IMR-90 (cell line): ENCODE measurements around the gene EMC9. TPM values are rescaled to one million over a fixed set of nuclear protein-coding genes. Genes with fewer than 3 reads are reported as not detected.

ENCODE experiments used
- ATAC-seq: fragments of 200-7000 bp; cut with Tn5 transposase; 2 replicates; pipeline ENCODE4 v1.9.1; 2020; ENCODE audit warnings: low read depth, mild to moderate bottlenecking, moderate library complexity
- BruUV-seq: library from RNA; stranded (reverse); fragments of 400-500 nt; replicated peaks from 2 replicates; lab custom pipeline; 2021; lab: Mats Ljungman, UMichigan
- CTCF ChIA-PET: fragments of 300-600 bp; formaldehyde crosslinking; extraction: SDS; loops from one replicate; lab custom pipeline; 2021; ENCODE audit warnings: antibody characterized with exemption; lab: Yijun Ruan, JAX
- POLR2A ChIA-PET: fragments of 300-600 bp; sonication (Branson Sonifier 250); formaldehyde crosslinking; loops from one replicate; lab custom pipeline; 2022; ENCODE audit warnings: antibody characterized with exemption; ENCODE audit not compliant: unreplicated experiment; lab: Charles Lee
- DNase-seq: peaks from one replicate; pipeline ENCODE4 v3.0.0; 2013
- H2AFZ ChIP-seq: replicated peaks from 2 replicates; pipeline ENCODE3; 2013; ENCODE audit warnings: low read length, mild to moderate bottlenecking; ENCODE audit not compliant: poor library complexity
- H2AK5ac ChIP-seq: 2 replicates; pipeline ENCODE4 v1.6.1; 2013; ENCODE audit warnings: low read depth, low read length, inconsistent platforms
- H2AK9ac ChIP-seq: replicated peaks from 2 replicates; pipeline ENCODE3; 2013; ENCODE audit warnings: mild to moderate bottlenecking, low read depth, low read length, moderate library complexity; ENCODE audit not compliant: poor library complexity
- H2BK120ac ChIP-seq: 2 replicates; pipeline ENCODE4 v1.6.1; 2013; ENCODE audit warnings: low read depth, low read length, inconsistent platforms
- H2BK15ac ChIP-seq: 3 replicates; pipeline ENCODE4 v1.6.1; 2013; ENCODE audit warnings: low read depth, low read length, inconsistent platforms
- H2BK20ac ChIP-seq: 2 replicates; pipeline ENCODE4 v1.6.1; 2013; ENCODE audit warnings: low read depth, mild to moderate bottlenecking, inconsistent platforms, low read length, moderate library complexity
- H2BK5ac ChIP-seq: 2 replicates; pipeline ENCODE4 v1.6.1; 2013; ENCODE audit warnings: mild to moderate bottlenecking, low read depth, low read length, inconsistent platforms; ENCODE audit not compliant: poor library complexity, severe bottlenecking
- H3K14ac ChIP-seq: replicated peaks from 2 replicates; pipeline ENCODE4 v1.6.1; 2013; ENCODE audit warnings: low read depth, low read length, inconsistent platforms
- H3K18ac ChIP-seq: 2 replicates; pipeline ENCODE4 v1.6.1; 2013; ENCODE audit warnings: low read depth, low read length, control low read depth
- H3K23ac ChIP-seq: 2 replicates; pipeline ENCODE4 v1.6.1; 2013; ENCODE audit warnings: low read depth, low read length, inconsistent platforms
- H3K27ac ChIP-seq: 2 replicates; pipeline ENCODE4 v1.5.1; 2013; ENCODE audit warnings: mild to moderate bottlenecking, control low read depth, low read length; ENCODE audit not compliant: insufficient read depth
- H3K27me3 ChIP-seq: 2 replicates; pipeline ENCODE4 v1.6.1; 2013; ENCODE audit warnings: low read length; ENCODE audit not compliant: control insufficient read depth, insufficient read depth
- H3K36me3 ChIP-seq: 2 replicates; pipeline ENCODE4 v1.6.1; 2013; ENCODE audit warnings: low read length, mixed read lengths; ENCODE audit not compliant: control insufficient read depth, insufficient read depth
- H3K4ac ChIP-seq: 2 replicates; pipeline ENCODE4 v1.6.1; 2013; ENCODE audit warnings: low read depth, low read length, inconsistent platforms
- H3K4me1 ChIP-seq: 2 replicates; pipeline ENCODE4 v1.6.1; 2013; ENCODE audit warnings: low read length, mixed read lengths; ENCODE audit not compliant: control insufficient read depth, insufficient read depth
- H3K4me2 ChIP-seq: 2 replicates; pipeline ENCODE4 v1.6.1; 2013; ENCODE audit warnings: low read depth, mild to moderate bottlenecking, control low read depth, low read length, moderate library complexity
- H3K4me3 ChIP-seq: 2 replicates; pipeline ENCODE4 v1.5.1; 2013; ENCODE audit warnings: low read depth, mild to moderate bottlenecking, control low read depth, low read length, moderate library complexity; ENCODE audit not compliant: insufficient read depth
- H3K56ac ChIP-seq: 2 replicates; pipeline ENCODE4 v1.6.1; 2013; ENCODE audit warnings: low read length, inconsistent platforms; ENCODE audit not compliant: insufficient read depth; ENCODE audit errors: extremely low read depth
- H3K79me1 ChIP-seq, 2 experiments: 2 replicates each; pipeline ENCODE4 v1.6.1; 2013; ENCODE audit warnings: low read length in 2 of 2, inconsistent platforms in 1 of 2, low read depth in 1 of 2
- H3K9ac ChIP-seq: 2 replicates; pipeline ENCODE4 v1.6.1; 2013; ENCODE audit warnings: low read depth, low read length, control low read depth
- H3K9me1 ChIP-seq: 2 replicates; pipeline ENCODE4 v1.6.1; 2013; ENCODE audit warnings: low read length, inconsistent platforms; ENCODE audit not compliant: insufficient read depth
- H3K9me3 ChIP-seq: 2 replicates; pipeline ENCODE4 v1.6.1; 2013; ENCODE audit warnings: low read length; ENCODE audit not compliant: control insufficient read depth, insufficient read depth
- H4K20me1 ChIP-seq: 2 replicates; pipeline ENCODE4 v1.6.1; 2013; ENCODE audit warnings: low read length, inconsistent platforms; ENCODE audit not compliant: insufficient read depth
- H4K5ac ChIP-seq: 2 replicates; pipeline ENCODE4 v1.6.1; 2013; ENCODE audit warnings: mild to moderate bottlenecking, low read depth, low read length, control low read depth
- H4K8ac ChIP-seq, 2 experiments: 2 replicates each; pipeline ENCODE4 v1.6.1; 2013; ENCODE audit warnings: low read depth in 2 of 2, low read length in 2 of 2, control low read depth in 1 of 2, inconsistent platforms in 1 of 2
- H4K91ac ChIP-seq: 2 replicates; pipeline ENCODE4 v1.6.1; 2013; ENCODE audit warnings: low read depth, low read length, inconsistent platforms; ENCODE audit not compliant: insufficient read depth
- BHLHE40 ChIP-seq: fragments of 150-350 bp; IDR thresholded peaks from 2 replicates; pipeline ENCODE4 v1.6.1; 2016; ENCODE audit warnings: mild to moderate bottlenecking, low read depth, low read length
- CEBPB ChIP-seq: IDR thresholded peaks from 2 replicates; pipeline ENCODE4 v1.6.1; 2012; ENCODE audit warnings: low read depth, low read length, improper control_type of control experiment
- CHD1 ChIP-seq: IDR thresholded peaks from 2 replicates; pipeline ENCODE4 v1.6.1; 2012; ENCODE audit warnings: low read depth, low read length, improper control_type of control experiment
- CTCF ChIP-seq: conservative IDR thresholded peaks from 2 replicates; pipeline ENCODE4 v1.5.1; 2012; ENCODE audit warnings: mild to moderate bottlenecking, low read depth, low read length, improper control_type of control experiment
- ELK1 ChIP-seq: fragments of 150-350 bp; IDR thresholded peaks from 2 replicates; pipeline ENCODE4 v1.6.1; 2016; ENCODE audit warnings: low read depth, mild to moderate bottlenecking, low read length, moderate library complexity, borderline replicate concordance
- MAFK ChIP-seq: IDR thresholded peaks from 2 replicates; pipeline ENCODE4 v1.6.1; 2012; ENCODE audit warnings: low read depth, low read length, improper control_type of control experiment
- MAZ ChIP-seq: IDR thresholded peaks from 2 replicates; pipeline ENCODE4 v1.6.1; 2012; ENCODE audit warnings: low read depth, mild to moderate bottlenecking, low read length, improper control_type of control experiment, moderate library complexity, borderline replicate concordance
- MXI1 ChIP-seq: IDR thresholded peaks from 2 replicates; pipeline ENCODE4 v1.6.1; 2012; ENCODE audit warnings: low read depth, mild to moderate bottlenecking, low read length, moderate library complexity, borderline replicate concordance
- NFE2L2 ChIP-seq: fragments of 150-350 bp; IDR thresholded peaks from 2 replicates; pipeline ENCODE4 v1.6.1; 2016; ENCODE audit warnings: low read depth, mild to moderate bottlenecking, low read length
- POLR2A ChIP-seq: IDR thresholded peaks from 2 replicates; pipeline ENCODE4 v1.6.1; 2012; ENCODE audit warnings: mild to moderate bottlenecking, low read depth, low read length
- RAD21 ChIP-seq: IDR thresholded peaks from 2 replicates; pipeline ENCODE4 v1.6.1; 2012; ENCODE audit warnings: low read length, improper control_type of control experiment
- RCOR1 ChIP-seq: IDR thresholded peaks from 2 replicates; pipeline ENCODE4 v1.6.1; 2012; ENCODE audit warnings: mild to moderate bottlenecking, low read length, improper control_type of control experiment; ENCODE audit not compliant: insufficient replicate concordance
- RFX5 ChIP-seq: IDR thresholded peaks from 2 replicates; pipeline ENCODE4 v1.8.0; 2012; ENCODE audit warnings: low read depth, mild to moderate bottlenecking, low read length, moderate library complexity
- SMC3 ChIP-seq: fragments of 150-350 bp; IDR thresholded peaks from 2 replicates; pipeline ENCODE4 v1.6.1; 2016; ENCODE audit warnings: low read depth, mild to moderate bottlenecking, antibody characterized with exemption, low read length, moderate library complexity
- WGBS, 2 experiments: methylation state at CpG; one replicate each; pipeline versions ENCODE4 v1.1.5 to v1.1.7; 2013; ENCODE audit warnings: missing lambda C conversion rate in 2 of 2; ENCODE audit not compliant: insufficient read length in 1 of 2; ENCODE audit errors: extremely low coverage in 2 of 2; 5-methylcytosine and 5-hydroxymethylcytosine counted together
- dilution Hi-C: fragments of 300-500 bp; cut with HindIII; formaldehyde crosslinking; loops from one replicate; pipeline ENCODE4 v1.14.3; 2018; ENCODE audit warnings: low sequenced_read_pairs; ENCODE audit not compliant: unreplicated experiment
- in situ Hi-C: fragments of 300-500 bp; cut with MboI; formaldehyde crosslinking; loops from 3 replicates; pipeline ENCODE4 v1.14.3; 2019; ENCODE audit warnings: low sequenced_read_pairs, inconsistent platforms, mixed read lengths
- intact Hi-C: fragments of 100-400 bp; cut with micrococcal nuclease; formaldehyde crosslinking; loops from 2 replicates; pipeline ENCODE4 v1.10.0; 2022
- polyA plus RNA-seq, 3 experiments: library from polyadenylated mRNA; depleted of rRNA; stranded (reverse); fragments of >200 nt; gene quantifications; 2 replicates each; pipeline ENCODE4 v1.2.3, GENCODE V29; 2012; ENCODE audit warnings: low replicate concordance in 1 of 3
- total RNA-seq: library from RNA; depleted of rRNA; stranded (reverse); fragments of >200 nt; gene quantifications from 2 replicates; pipeline ENCODE4 v1.2.3, GENCODE V29; 2012

Gene EMC9
- total and polyA plus RNA-seq, 2 of the 4 experiments (the other 2 are of a cell fraction) = 15.1 to 19.2 TPM

- TF ChIP-seq RCOR1 (no peak), CHD1 (no peak), MXI1 (no peak), RAD21 (no peak), CEBPB (no peak), MAZ (no peak), BHLHE40 (no peak)
Observed at GRCh38 chr14:24113379-24113800, 28.0 kb downstream of the EMC9 start (continued).

- H3K14ac ChIP-seq = no peak overlapping the region
- no peak overlapping the region for H4K91ac ChIP-seq
- POLR2A ChIA-PET = no interaction called here
- H3K23ac ChIP-seq = no peak overlapping the region
- H2AK5ac ChIP-seq = no peak overlapping the region
- CTCF ChIA-PET = interaction anchor here (3.9 kb wide), 1 partner anchor 52 kb away, joined by 41 read pairs; no protein-coding TSS in a partner anchor
- H3K4me2 ChIP-seq = no peak overlapping the region
- H2AK9ac ChIP-seq = no peak overlapping the region
- no peak overlapping the region for H2BK120ac ChIP-seq
- H3K27me3 ChIP-seq = no peaks in the 10 kb centered on the region
- H3K4ac ChIP-seq = no peak overlapping the region
- H3K4me3 ChIP-seq = no peak overlapping the region
- in situ Hi-C loops = no loop called here
- no peaks in the 10 kb centered on the region for H4K20me1 ChIP-seq
- no peak overlapping the region for H4K5ac ChIP-seq
- ATAC-seq = no peak
- no peak overlapping the region for H4K8ac ChIP-seq
- 0 out of 2 replicates have a peak, but pooled peaks cover under 1% of the 10 kb centered on the region for H3K9me1 ChIP-seq
- no peaks in the 10 kb centered on the region for H3K9me3 ChIP-seq
- H3K79me1 ChIP-seq = peaks cover 0 to 4% of the 10 kb centered on the region in 2 experiments; a peak in 2 of 4 replicates
- no peak overlapping the region for H3K56ac ChIP-seq
- DNase-seq = no peak
- dilution Hi-C loops = no loop called here
- intact Hi-C loops = no loop called here
- no TSS peak for BruUV-seq
- no peak overlapping the region for H2AFZ ChIP-seq
- no peak overlapping the region for H3K9ac ChIP-seq
- no peak overlapping the region for H2BK5ac ChIP-seq
- H3K4me1 ChIP-seq = peaks cover under 1% of the 10 kb centered on the region; the same call in 1 of the 2 replicates
- no peak overlapping the region for H3K27ac ChIP-seq
- H3K36me3 ChIP-seq = no peaks in the 10 kb centered on the region
- WGBS, 2 experiments = no CpG with 5 or more reads among the region's 1 CpG
- H2BK20ac ChIP-seq = no peak overlapping the region
- no peak overlapping the region for H3K18ac ChIP-seq
- no peak overlapping the region for H2BK15ac ChIP-seq
- no peak for TF ChIP-seq NFE2L2
- no peak for TF ChIP-seq RFX5
- no peak for TF ChIP-seq POLR2A
- no peak for TF ChIP-seq ELK1
- no peak for TF ChIP-seq BHLHE40
- no peak for TF ChIP-seq CEBPB
- TF ChIP-seq MXI1 = no peak
- TF ChIP-seq MAZ = no peak
- no peak for TF ChIP-seq RAD21
- TF ChIP-seq SMC3 = no peak
- no peak for TF ChIP-seq MAFK
- TF ChIP-seq RCOR1 = no peak
- TF ChIP-seq CHD1 = no peak
- TF ChIP-seq CTCF = no peak
Observed at GRCh38 chr14:24110523-24110922, 30.9 kb downstream of the EMC9 start.
